Uterus (tissue), 4 donors: ENCODE measurements around the gene KDM4C. TPM values are rescaled to one million over a fixed set of nuclear protein-coding genes. Genes with fewer than 3 reads are reported as not detected.

Experiments
- DNase-seq, 2 donors: peaks; one replicate each; pipeline ENCODE4 v3.0.0-alpha.2; 2019 to 2020
- H3K27ac ChIP-seq, 2 donors: fragments of 200-600 bp; sonication (generic); 1 replicate in 1 of 2; 2 replicates in 1 of 2; pipeline ENCODE4 v1.5.1; 2016 to 2018
- H3K27me3 ChIP-seq, 2 donors: fragments of 200-600 bp; sonication (generic); one replicate each; pipeline ENCODE4 v1.5.1; 2018 to 2019; ENCODE audit warnings: control low read depth in 1 of 2
- H3K36me3 ChIP-seq, 2 donors: fragments of 200-600 bp; sonication (generic); one replicate each; pipeline ENCODE4 v1.5.1; 2019; ENCODE audit warnings: control low read depth in 1 of 2
- H3K4me1 ChIP-seq, 2 donors: fragments of 200-600 bp; sonication (generic); one replicate each; pipeline ENCODE4 v1.5.1; 2018 to 2019; ENCODE audit warnings: control low read depth in 1 of 2
- H3K4me3 ChIP-seq, 2 donors: fragments of 200-600 bp; sonication (generic); 1 replicate in 1 of 2; 2 replicates in 1 of 2; pipeline ENCODE4 v1.5.1; 2018 to 2019; ENCODE audit warnings: mild to moderate bottlenecking in 1 of 2
- H3K9me3 ChIP-seq, 2 donors: fragments of 200-600 bp; sonication (generic); one replicate each; pipeline ENCODE4 v1.5.1; 2019; ENCODE audit warnings: control low read depth in 1 of 2
- POLR2A ChIP-seq, 2 donors: fragments of 450-650 bp; IDR thresholded peaks; one replicate each; pipeline ENCODE4 v1.6.1; 2016; ENCODE audit warnings: antibody characterized with exemption in 2 of 2, mild to moderate bottlenecking in 1 of 2, moderate library complexity in 1 of 2
- intact Hi-C: fragments of 100-400 bp; cut with DNase I; formaldehyde crosslinking; loops from one replicate; pipeline ENCODE4 v1.15.1; 2023; ENCODE audit warnings: low total_unique reads
- total RNA-seq, 4 donors: library from RNA; depleted of rRNA in 3 of 4; stranded (reverse); fragments of >200 nt in 3 of 4; gene quantifications; one replicate each; pipeline versions ENCODE4 v1.1.0 to v1.2.4, GENCODE V29; 2014 to 2023
- TF ChIP-seq, protein P1 (sequence below), 4 experiments: fragments of 200-600 bp in 2 of 4; fragments of 450-650 bp in 2 of 4; sonication (generic) in 2 of 4; IDR thresholded peaks; one replicate each; pipeline ENCODE4 v1.5.1; 2016 to 2019; ENCODE audit warnings: antibody characterized with exemption in 4 of 4, mild to moderate bottlenecking in 2 of 4, moderate library complexity in 1 of 4
- donor health status: DM: yes; HTN: yes; CAD: no.

Gene KDM4C
- total RNA-seq, 4 donors from 2014 or later = 29.1 to 61.4 (median 45.5) TPM

DNA sequence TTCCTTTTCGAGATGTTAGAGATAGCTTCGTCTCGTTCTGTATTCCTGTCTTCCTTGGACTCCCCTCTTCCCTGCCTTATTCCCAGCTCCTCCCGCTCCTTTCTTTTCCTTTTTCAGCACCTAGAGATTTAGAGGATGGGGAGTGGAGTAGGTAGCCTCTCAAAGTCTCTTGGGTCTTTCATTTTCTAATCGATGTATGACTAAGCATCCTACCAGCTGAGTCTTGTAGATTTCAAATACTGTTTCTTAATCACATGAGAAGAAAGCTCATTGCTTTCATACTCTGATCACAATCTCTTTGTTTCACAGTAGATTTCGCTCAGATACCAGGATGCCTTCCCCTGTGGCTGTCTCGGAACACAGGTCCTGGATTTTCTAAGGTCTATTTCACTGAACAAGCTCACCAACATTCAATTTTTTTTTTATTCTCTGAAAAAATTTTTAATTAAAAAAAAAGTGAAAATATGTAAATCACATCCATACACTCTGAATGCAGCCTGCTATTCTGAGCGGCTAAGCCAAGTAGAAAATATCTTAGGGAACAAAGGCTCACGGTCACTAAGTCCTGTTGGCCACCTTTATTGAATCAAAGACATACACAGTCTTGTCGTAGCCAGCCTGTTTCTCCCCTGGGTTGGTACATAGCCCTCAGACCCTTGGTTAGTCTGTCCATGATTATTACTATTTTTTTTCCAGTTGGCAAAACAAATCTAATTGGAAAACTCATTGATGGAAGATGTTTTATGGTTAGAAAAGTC lies 413.8 kb downstream of the KDM4C start:
- DNase-seq = no peak
- intact Hi-C loops = no loop called here
- H3K4me3 ChIP-seq = no peak overlapping the region
- TF ChIP-seq, protein P1, sequence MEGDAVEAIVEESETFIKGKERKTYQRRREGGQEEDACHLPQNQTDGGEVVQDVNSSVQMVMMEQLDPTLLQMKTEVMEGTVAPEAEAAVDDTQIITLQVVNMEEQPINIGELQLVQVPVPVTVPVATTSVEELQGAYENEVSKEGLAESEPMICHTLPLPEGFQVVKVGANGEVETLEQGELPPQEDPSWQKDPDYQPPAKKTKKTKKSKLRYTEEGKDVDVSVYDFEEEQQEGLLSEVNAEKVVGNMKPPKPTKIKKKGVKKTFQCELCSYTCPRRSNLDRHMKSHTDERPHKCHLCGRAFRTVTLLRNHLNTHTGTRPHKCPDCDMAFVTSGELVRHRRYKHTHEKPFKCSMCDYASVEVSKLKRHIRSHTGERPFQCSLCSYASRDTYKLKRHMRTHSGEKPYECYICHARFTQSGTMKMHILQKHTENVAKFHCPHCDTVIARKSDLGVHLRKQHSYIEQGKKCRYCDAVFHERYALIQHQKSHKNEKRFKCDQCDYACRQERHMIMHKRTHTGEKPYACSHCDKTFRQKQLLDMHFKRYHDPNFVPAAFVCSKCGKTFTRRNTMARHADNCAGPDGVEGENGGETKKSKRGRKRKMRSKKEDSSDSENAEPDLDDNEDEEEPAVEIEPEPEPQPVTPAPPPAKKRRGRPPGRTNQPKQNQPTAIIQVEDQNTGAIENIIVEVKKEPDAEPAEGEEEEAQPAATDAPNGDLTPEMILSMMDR (IDR thresholded peaks at IDR 0.05) = no peak
- no peak for TF ChIP-seq POLR2A (IDR thresholded peaks at IDR 0.05)
- H3K9me3 ChIP-seq = no peaks in the 10 kb centered on the region
- H3K4me1 ChIP-seq = peaks cover 0 to under 1% of the 10 kb centered on the region in 2 donors
- peak overlapping the region in 1 of 2 donors; percentile 48 for H3K27ac ChIP-seq
- no peaks in the 10 kb centered on the region for H3K27me3 ChIP-seq
- no peaks in the 10 kb centered on the region for H3K36me3 ChIP-seq

DNA sequence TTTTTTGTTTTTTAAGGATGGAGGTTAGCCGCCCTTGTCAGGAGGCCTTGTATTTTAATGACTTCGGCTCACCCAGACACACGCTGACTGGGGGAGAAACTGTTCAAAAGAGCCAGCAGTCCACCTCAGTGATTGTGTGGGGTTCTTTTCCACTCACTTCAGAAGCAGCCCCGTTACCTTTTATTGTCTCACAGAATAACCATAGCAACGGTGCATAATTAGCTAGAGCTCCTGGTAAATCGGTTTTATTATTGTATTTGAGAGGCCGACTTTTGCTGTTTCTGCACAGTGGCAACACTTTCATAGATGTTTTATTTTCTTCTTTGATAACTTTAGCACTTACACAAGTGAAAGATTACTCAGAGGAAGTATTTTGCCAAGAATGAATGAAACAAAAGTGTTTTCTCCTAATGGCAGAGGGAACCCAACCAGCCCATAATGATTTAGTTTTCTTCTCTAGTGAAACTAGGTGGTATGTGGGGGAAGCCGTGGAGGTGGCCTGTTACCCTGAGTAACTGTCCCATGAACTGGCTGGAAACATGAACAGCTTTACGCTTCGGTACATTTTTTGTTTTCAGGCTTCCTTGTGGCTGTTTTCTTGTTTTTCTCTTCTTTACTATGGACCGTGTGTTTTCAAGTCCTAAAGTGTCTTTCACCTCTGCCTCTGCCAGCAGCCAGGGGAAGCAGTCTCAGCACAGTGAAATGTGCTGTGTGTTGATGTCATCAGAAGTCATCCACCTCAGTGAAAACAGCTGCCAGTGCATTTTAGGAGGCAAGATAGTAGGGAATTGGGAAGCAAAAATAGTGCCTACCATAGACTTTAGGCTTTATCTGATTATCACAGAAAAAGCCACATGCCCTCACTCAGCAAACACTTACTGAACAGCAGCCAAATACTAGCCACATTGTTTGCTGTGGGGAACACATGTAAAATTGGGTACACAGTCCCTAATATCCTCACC lies 414.7 kb downstream of the KDM4C start:
- H3K27me3 ChIP-seq = no peaks in the 10 kb centered on the region
- no peaks in the 10 kb centered on the region for H3K9me3 ChIP-seq
- H3K27ac ChIP-seq = peak overlapping the region in 1 of 2 donors; percentile 48
- H3K4me3 ChIP-seq = no peak overlapping the region
- peaks cover 0 to 3% of the 10 kb centered on the region in 2 donors for H3K4me1 ChIP-seq
- no peak for DNase-seq
- no peaks in the 10 kb centered on the region for H3K36me3 ChIP-seq
- intact Hi-C loops = no loop called here
- TF ChIP-seq, protein P1 (IDR thresholded peaks at IDR 0.05) = no peak
- no peak for TF ChIP-seq POLR2A (IDR thresholded peaks at IDR 0.05)

DNA sequence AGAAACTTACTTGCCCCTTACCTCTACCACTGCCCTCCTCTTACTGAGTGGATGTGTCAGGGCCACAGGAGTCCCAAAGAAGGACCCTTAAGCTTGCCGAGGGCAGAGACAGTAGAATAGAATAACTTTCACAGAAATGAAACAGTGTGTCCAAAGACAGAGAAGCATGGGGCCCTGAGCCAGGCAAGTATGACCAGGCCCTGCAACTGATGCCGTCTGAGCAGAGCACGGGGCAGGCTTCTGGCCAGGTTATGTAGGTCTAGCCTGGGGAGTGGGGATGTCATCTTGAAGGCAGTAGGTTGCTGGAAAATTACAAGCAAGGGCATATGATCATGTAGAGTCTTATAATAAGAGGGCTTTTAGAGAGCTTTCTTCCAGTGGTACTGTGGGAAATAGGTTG lies 415.4 kb downstream of the KDM4C start:
- intact Hi-C loops = no loop called here
- no peak for DNase-seq
- H3K4me1 ChIP-seq = peaks cover 0 to 3% of the 10 kb centered on the region in 2 donors
- no peak overlapping the region for H3K4me3 ChIP-seq
- no peak overlapping the region for H3K27ac ChIP-seq
- TF ChIP-seq POLR2A (IDR thresholded peaks at IDR 0.05) = no peak
- TF ChIP-seq, protein P1 (IDR thresholded peaks at IDR 0.05) = no peak
- no peaks in the 10 kb centered on the region for H3K9me3 ChIP-seq
- H3K36me3 ChIP-seq = no peaks in the 10 kb centered on the region
- H3K27me3 ChIP-seq = no peaks in the 10 kb centered on the region

DNA sequence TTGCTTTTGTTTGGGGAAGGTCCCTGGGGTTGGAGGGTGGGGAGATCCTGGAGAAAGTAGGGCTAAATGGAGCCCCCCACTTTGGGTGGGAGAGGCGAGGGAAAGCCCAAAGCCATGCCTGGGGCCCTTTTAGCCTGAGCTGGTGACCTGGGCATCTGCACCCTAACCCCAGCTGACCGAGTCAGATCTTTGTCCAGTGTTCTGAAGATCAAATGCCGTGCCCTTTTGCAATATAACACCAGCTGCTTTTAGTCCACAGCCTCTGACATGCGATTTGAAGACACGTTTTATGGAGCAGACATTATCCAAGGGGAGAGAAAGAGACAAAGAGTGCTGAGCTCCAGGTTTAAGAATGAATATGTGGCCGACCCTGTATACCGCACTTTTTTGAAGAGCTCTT lies 416.5 kb downstream of the KDM4C start:
- no peak for TF ChIP-seq POLR2A (IDR thresholded peaks at IDR 0.05)
- TF ChIP-seq, protein P1 (IDR thresholded peaks at IDR 0.05) = no peak
- Histone ChIP-seq H3K27ac (no peak overlapping the region), H3K36me3 (no peaks in the 10 kb centered on the region), H3K27me3 (no peaks in the 10 kb centered on the region), H3K4me1 (peaks cover 0 to 3% of the 10 kb centered on the region in 2 donors), H3K4me3 (no peak overlapping the region), H3K9me3 (no peaks in the 10 kb centered on the region)
- intact Hi-C loops = no loop called here
- DNase-seq = no peak

DNA sequence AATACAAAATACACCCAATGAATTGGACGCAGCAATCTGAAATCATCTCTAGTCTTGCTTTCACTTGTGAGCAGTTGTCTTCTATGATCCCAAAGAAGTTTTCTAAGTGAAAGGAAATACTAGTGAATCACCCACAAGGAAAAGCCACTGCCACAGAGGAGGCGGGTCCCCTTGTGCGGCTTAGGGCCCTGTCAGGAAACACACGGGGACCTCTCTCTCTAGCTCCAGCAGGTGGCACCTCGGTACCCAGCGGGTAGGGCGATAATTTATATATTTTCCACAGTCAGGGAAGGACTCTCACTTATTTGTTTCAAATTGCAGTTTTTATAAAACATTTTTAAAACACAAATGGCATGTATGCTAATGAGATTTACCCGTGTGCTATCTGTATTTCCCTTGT lies 417.1 kb downstream of the KDM4C start:
- no peaks in the 10 kb centered on the region for H3K27me3 ChIP-seq
- no peak overlapping the region for H3K4me3 ChIP-seq
- TF ChIP-seq POLR2A (IDR thresholded peaks at IDR 0.05) = no peak
- TF ChIP-seq, protein P1 (IDR thresholded peaks at IDR 0.05) = no peak
- H3K36me3 ChIP-seq = no peaks in the 10 kb centered on the region
- H3K27ac ChIP-seq = no peak overlapping the region
- H3K9me3 ChIP-seq = no peaks in the 10 kb centered on the region
- intact Hi-C loops = no loop called here
- peaks cover 0 to 3% of the 10 kb centered on the region in 2 donors for H3K4me1 ChIP-seq
- DNase-seq = no peak
